HG03558 (cell line): Measurements from ENCODE around the gene RAB26.
"Not testable (repeated sequence)": the region's sequence is repeated elsewhere in the genome, so short reads cannot be mapped to it uniquely, and the experiment has no call there.

ENCODE experiments used
- ATAC-seq: cut with Tn5 transposase; IDR thresholded peaks from one replicate; pipeline ENCODE4 v1.9.1; 2021; ENCODE audit warnings: moderate number of reproducible peaks; ENCODE audit not compliant: unreplicated experiment; ENCODE audit errors: extremely low read depth

The RAB26 gene

DNA sequence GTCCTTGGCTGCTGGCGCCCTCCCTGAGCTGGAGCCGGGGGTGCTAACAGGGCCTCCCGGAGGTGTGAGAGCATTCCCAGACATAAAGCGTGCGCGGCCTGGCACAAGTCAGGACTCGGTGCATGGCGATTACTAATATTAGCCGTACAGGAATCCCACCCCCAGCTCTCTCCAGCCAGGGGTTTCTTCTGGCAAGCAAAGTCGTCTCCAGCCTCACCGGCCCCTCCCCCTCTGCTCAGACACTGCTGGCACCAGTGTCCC is 43.0 kb downstream of the RAB26 start:
- no peak for ATAC-seq

GRCh38 chr16:2194166-2194834 is 45.9 kb downstream of the RAB26 start:
- ATAC-seq = no peak

GRCh38 chr16:2194852-2195321 is 46.5 kb downstream of the RAB26 start:
- no peak for ATAC-seq

DNA sequence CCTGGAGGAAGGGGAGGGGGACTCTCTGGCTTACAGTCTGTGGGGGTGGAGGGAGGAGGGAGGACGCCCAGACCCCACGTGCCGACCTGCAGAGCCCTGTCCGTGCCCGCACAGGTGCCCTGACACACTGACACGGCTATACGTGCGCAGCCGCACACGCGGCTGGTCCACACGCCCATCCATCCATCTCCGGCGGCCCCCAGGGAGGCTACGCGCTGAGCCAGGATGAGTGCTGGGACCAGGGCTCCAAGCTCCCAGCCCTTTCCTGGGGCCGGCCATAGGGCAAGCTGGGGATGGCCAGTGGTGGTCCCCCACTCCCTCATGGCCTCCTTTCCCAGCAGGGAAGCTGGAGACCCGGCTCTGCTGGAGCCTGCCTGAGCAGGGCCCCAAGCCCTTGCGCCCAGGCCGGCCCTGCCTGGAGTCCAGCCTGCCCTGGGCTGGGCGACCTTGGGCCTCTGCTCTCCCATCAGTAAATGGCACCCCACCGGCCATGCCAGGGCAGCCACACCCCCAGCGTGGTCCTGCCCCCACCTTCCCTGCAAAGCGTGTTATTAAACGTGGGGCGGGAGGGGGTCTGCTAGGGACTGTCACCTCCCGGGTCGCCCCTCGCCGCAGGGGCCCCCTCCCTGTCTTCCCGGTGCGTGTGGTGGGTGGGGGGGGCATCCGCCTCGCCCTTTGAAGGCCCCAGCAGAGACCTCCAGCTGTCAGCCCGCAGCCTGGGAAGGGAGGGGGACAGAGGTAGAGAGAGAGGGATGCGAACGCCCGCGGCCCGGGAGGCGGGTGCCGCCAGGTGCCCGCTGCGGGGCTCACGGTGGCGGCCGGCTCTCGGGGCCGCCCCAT is 47.1 kb downstream of the RAB26 start:
- no peak for ATAC-seq

DNA sequence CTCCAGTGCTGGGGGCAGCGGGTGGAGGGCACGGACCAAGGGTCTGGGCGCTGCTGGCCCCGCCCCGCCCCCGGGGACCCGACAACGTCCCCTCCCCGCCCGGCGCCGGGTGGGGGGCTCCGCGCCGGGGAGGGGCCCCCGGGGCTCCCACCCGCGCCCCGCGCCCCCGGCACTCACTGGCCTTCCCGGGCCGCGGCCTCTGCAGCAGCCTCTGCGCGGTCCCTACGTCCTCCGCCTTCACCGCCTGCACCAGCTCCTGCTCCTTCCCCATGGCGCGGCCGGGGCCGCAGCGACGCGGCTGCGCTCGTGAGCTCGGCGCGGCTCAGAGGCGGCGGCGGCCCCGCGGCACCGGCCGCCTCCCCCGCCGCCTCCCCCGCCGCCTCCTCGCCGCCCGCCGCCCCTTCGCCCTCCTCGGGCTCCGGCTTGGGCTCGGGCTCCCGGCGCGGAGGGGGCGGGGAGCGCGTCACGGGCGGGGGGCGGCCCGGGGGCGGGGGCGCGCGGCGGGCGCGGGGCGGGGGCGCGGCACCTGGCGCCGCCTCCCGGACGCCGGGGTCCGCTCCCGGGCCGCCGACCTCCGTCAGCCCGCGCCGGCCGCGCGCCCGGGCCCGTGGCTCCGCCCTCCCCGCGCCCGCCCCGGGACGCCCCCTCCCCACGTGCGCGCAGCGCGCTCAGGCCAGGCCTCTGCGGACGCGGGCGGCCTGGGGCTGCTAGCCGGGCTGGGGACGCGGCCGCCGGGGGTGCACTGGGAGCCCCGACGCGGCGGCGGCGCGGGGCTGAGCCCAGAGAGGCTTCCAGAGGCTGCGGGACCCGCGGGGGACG is 47.9 kb downstream of the RAB26 start, which contains the start of gene CASKIN1:
Gene CASKIN1 (minus strand): TSS at position 444 of the 819 bp plus-strand sequence. CDS start 173 bp downstream, at position 271.
- ATAC-seq = no peak

DNA sequence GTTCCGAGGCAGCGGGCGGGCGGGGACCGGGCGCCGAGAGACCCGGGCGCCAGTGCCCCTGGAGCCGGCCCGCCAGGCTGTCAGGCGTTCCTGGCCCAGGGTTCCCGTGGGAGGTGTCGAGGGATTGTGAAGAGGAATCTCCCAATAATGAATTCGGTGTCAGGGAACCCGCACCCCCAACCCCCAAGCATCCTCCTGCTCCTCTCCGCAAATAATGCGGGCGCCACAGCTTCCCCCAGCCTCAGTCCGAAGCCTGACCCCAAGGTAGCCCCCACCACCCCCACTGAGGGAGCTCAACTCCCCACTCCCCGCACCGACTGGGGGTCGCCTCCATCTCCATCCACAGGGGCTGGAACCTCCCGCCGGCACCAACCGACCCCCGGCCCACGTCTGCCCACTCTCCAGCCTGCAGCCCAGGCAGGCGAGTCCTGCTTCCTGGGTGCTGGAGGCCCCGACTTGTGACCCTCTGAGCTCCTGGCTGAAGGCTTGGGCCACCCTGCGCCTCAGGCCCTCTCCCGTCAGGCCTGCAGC is 48.6 kb downstream of the RAB26 start:
- ATAC-seq = no peak

- no peak for ATAC-seq
These were observed 49.3 kb downstream of the RAB26 start for GRCh38 chr16:2197765-2198164.

DNA sequence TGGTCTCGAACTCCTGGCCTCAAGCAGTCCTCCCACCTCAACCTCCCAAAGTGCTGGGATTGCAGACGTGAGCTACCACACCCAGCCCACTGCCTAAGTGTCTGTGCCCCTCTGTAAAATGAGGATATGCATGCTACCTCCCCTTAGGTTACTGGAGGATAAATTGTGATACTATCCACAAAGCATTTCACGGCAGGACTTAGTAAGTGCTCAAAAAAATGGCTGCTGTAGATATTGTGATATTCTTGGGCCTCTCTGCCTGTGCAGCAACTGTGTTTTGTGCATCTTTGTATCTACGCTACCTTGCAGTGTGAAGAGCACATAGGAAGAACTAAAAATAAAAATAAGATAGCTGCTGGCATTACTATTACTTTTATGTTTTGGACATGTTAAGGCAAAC is 49.9 kb downstream of the RAB26 start:
- ATAC-seq = no peak

GRCh38 chr16:2199095-2199494 is 50.7 kb downstream of the RAB26 start:
- no peak for ATAC-seq

GRCh38 chr16:2199621-2200139 is 51.3 kb downstream of the RAB26 start:
- no peak for ATAC-seq

DNA sequence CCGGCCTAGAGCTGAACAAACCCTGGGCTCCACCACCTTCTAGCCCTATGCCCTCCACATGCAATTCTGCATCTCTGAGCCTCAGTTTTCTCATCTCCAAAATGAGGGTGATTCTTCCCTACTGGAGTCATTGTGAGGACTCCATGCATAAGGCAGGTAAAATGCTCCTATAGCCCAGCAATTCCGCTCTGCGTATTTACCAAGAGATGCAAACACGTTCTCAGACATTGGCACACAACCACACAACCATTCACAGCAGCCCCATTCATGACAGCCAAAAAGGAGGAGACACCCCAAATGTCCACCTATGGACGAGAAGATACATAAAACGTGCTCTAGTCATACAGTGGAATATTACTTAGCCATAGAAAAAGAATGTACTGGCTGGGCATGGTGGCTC is 51.9 kb downstream of the RAB26 start:
- ATAC-seq = no peak

GRCh38 chr16:2203119-2203688 is 54.8 kb downstream of the RAB26 start:
- ATAC-seq = not testable (repeated sequence)
